CD4-positive, alpha-beta T cell treated with Interleukin-1 beta for 1 hour (primary cell): ENCODE data around the gene CCDC102B.
"Not testable (repeated sequence)": the region's sequence is repeated elsewhere in the genome, so short reads cannot be mapped to it uniquely, and the experiment has no call there.

Source experiments
- DNase-seq, 2 donors: peaks; one replicate each; pipeline ENCODE4 v3.0.0-alpha.2; 2020 to 2022

The CCDC102B gene

DNA sequence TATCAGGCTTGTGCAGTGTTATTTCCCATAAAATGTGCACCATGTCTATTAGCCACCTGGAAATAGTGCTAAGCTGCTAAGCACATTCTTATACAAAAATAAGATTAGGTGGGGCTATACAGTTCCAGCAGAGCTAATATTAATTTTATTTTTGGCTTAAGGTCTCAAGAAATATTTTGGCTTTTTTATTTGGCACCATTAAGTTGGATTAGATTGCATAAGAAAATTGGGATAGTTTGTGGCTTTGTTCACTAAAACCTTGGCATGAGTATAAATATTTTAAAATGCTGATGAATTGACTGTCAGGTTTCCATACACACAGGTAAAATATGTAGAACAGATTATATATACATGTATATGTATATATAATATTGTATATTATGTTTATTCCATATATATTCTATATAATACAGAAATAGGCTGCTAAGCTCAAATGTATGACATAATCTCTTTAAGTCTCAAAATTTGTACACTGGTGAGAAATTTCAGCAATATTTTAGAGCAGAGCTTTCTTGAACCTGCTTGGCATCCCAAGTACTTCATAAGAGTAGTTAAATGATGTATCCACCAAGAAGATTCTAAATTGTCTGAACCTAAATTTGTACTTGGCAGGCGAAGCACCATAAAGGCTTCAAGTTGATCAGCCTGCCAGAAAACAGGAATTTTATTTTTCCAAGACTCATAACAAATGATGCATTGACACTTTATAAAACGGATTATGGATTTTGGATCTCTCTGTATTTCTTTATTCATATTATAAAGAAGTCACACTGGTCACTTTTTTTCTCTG lies 32.6 kb downstream of the CCDC102B start:
- no peak for DNase-seq

DNA sequence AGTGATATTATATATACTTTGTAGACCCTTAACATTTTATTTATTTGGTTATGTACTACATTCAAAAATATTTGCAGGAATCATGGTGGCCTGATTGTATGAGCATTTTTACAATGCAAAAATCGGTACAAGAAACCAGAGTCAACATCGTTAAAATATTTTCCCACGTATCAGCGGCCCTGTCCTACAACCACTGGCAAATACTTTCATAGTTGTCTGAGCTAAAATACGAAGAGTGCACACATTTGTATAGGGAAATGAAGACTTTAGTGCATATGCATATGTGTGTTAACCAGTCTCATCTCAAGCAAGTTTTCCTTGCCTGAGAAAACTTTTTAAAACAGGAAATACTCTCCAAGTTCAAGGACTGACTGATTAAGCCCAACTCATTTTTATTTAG lies 35.9 kb downstream of the CCDC102B start:
- DNase-seq, result no peak

DNA sequence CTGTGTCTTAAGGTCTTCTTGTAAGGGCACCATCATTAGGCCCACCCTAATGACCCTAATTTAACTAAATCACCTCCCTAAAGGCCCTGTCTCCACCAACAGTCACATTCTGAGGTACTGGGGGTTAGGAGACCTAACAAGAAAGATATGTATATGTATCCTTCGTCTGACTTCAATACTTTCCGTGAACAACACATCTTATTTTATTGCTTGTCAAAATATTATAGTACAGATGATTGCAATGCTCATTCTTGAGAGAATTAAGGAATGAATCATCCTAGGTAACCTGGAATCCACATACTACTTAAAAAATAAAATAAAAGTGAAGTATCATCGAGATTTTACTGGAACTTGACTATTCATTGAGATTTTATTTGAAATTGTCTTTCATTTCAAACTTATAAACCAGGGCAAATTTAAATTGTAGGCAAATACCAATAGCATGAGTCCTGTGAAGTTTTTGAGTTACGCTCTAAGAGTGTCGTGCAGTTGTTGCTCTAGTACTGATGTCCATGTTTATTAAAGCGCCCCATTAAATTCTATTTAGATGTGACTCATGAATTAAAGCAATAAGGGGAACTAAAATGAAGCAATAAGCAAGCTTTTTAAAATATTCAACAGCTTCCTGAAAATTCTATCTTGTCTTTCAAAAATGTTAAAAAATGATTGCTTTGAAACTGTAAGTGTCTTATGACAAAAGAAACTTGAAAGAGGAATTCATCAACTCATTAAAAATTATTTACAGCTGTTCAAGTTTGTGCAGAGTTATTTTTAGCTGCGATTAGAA lies 40.0 kb downstream of the CCDC102B start:
- DNase-seq, result no peak

DNA sequence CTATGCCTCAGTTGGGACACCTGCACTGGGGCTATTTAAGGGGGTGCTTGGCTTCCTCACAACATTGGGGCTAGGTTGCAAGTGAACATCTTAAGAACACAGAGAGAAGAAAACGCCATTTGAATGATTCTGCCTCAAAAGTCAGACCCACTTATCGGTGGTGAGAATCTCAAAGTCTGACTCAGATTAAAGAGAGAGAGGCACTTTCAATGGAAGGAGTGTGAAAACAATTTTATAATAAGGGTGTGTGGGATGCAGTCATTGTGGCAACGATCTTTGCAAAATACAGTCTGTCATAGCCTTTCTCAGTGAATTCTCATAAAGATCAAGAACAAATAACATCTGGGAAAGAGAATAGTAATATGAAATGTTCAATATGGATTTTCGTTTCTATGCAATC lies 41.8 kb downstream of the CCDC102B start:
- DNase-seq, result no peak

DNA sequence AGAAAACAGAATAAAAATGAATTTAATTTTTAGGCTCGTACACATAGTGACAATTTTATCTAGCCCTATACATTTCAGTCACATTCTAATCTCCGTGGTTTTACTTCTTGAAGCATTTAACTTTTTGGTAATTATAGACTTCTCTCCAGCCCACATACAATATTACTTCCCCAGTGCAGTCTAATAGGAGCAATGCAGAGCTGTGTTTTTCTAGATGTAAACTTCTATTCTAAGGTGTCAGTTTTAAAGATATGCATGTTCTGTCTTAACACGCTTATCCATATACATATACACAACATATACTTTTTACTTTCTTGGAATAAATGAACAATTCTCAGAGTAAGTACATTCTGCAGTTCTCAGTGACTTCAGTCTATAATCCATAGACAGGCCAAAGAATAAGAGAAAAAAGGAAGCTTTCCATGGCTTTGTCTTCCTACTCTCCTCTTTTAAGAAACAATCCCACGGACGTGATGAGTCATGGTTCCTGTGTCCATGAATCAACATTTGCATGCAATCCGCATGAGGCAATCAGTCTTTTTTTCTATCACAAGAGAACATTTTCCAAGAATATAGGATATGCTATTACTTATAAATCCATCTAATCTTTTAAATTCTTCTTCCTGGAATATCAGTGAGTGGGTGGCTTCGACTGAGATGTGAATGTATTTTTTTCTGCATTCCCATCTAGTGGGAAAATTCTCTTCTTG lies 42.8 kb downstream of the CCDC102B start:
- DNase-seq, result peak in 1 of 2 donors; percentile 1

DNA sequence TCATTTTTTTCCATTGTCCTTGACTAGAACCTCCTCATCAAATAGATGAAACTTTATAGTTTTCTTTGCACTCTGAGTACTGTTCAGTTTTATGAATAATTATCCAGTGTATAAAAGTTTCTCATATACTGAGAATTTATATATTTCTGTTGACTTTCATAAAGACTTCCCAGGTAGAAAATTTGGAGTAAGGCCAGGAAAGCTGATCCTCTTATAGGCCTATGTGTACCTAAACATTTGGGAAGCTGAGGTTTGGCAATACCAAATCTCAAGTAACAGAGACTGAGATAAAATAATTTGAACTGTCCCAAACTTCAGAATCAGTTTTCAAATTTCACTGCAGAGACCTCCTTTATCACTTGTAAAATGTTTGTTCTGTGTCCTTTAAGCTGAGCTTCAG lies 43.4 kb downstream of the CCDC102B start:
- DNase-seq, result no peak

DNA sequence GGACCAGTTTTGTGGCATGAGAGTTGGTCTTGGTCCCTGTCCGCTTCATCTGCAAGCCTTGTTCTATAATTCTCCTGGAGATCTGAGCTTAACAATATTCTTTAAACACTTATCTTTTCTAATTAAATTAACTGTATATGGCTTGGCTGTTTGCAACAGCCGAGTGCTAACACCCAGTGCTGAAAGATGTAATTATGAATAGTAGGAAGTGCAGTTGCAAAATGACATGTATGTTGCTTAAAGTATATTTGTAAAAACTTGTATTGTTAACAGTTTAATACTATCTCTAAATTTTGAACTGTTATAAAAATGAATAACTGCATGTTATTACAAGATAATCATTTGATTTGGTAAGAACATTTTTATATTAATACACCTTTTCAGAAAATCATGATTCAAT lies 45.1 kb downstream of the CCDC102B start:
- no peak for DNase-seq

DNA sequence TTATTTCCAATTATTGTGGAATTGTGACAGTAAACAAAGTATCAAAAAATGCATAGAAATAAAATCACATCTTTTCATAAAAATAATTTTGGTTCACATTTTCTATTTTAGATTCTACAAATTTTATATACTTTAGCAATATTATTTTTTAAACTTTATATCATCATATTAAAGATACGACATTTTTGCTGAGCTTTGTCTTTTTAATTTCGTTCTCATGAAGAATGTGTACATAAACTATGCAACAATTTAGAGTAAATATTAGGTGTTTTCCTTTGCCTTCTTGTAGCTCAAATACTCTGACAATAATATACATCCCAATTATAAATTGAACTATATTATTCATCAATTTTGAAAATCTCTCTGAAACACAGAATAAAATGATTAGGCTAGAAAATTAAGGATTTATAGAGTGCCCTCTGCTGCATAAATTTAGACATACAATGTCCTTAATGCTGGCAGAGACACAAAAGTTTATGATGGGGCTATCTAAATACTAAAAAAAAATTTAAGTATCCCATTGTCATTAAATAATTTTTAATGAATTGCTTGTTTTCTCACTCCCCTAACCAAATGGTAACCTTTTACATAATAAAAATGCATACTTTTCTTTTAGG lies 45.7 kb downstream of the CCDC102B start:
- no peak for DNase-seq

DNA sequence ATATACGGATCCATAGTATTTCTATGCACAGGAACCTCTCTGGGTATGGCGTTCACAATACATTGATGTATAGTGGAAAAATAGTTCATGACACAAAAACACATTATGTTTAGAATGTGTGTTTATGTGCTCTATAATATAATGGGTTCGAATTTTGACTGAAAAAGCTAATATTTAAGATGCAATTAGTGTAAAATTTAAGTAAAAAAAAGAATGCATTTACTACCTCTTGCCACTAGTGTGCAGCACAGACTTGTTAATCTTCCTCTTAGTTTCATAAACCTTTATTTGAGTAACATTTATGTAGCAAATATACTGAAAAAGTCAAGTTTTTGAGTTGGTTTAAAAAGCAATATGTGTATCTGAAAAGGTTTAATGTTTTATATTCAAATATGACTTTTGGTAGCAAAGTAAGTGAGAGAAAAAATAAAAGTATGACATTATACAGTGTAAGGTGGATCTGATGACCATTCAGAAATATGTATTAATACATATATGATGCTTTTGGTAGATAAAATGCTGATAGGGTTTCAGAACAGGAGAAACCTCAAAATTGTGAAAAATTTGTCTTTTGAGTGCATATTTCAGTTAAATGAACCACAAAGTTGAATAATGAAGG lies 49.4 kb downstream of the CCDC102B start:
- peak in 1 of 2 donors; percentile 6 for DNase-seq

DNA sequence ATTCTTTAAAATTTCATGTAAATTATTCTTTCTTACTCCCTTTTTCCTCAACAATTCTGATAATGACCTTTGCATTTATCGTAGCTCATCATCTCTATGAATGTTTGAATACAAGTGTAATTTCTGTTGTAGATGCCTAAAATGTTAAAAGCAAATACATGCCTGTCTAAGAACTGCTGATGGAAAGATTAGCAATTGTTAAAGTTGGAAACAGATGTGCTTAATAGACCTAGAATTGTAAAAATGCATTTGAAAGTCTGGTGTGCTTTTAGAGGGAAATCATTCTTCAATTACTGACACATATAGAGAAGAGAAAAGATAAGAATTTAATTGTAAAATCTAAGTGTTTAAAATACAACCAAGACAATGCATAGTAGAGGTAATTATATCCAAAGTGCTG lies 50.4 kb downstream of the CCDC102B start:
- DNase-seq, result no peak

DNA sequence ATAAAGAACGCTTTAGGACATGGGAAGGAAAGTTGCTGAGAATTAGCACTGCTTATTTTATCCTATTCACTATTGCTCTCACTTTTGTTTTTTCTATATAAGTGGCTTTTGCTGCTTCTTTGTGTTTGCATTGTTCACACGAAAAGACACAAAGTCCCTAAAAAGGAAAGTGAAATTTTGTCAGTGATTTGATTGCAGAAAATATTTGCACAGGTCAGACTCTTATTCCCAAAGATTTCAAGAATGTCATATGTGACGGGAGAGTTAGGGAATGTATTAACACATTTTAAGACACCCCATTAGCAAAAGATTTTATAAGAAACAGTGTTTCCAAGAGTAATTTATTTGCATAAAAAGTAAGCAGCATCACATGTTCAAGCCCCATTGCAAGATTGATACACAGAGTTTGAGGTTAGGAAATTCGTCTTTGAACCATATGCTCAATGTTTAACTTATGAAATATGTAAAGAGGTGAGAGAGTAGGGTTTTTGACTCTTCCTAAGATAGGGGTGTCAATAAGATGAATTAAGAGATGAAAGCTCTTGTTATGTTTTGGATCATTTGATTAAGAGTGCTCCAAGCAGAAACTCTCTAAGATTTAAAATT lies 57.0 kb downstream of the CCDC102B start:
- no peak for DNase-seq

DNA sequence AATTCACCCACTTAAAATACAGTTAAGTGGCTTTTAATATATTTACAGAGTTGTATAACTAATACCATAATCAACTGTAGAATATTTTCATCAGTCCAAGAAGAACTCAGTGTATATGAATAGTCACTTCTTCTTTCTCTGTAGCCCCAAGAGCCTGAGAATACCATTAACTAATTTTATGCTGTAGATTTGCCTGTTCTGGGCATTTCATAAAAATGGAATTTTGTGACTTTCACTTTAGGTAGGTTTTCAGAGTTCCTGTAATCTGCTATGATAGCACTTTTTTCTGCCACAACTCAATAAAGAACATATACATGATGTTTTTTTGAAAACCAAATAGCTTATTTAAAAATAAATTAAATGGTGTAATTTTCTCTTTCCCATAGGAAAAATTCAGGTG lies 57.6 kb downstream of the CCDC102B start:
- no peak for DNase-seq

DNA sequence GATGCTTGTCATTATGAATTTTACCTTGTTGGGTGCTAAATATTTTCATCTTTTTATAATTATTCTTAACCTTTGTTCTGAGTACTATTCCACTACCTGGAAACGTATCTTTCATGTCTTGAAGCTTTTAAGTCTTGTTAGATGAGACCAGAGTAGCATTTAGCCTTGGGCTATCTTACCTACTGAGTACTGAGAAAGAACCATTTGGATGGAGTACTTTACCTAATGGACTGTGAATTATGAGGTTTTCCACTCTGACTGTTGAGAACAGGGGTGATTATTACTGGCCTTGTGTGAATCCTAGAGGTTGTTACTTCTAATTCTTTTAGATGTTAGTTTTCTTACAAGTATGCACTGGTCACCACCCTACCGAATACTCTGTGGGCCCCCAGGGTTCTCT lies 63.5 kb downstream of the CCDC102B start:
- DNase-seq, result no peak

DNA sequence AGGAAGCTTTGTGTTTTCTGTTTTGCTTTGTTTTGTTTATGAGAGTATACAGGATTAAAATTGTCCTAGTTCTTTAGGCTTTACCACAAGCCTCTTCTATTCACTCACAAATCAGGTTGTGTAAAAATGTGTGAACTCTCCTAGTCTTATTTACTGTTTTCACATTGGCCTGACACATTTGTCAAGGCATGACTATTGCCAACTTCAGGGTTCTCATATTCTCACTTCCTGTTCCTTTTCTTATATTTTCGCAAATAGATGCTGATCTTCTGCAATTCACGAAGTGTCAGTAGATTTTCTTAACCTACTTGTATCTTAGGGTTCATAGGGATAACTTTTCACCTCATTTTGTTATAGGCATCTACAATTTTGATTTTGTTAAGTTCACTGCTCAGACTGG lies 67.1 kb downstream of the CCDC102B start:
- no peak for DNase-seq

DNA sequence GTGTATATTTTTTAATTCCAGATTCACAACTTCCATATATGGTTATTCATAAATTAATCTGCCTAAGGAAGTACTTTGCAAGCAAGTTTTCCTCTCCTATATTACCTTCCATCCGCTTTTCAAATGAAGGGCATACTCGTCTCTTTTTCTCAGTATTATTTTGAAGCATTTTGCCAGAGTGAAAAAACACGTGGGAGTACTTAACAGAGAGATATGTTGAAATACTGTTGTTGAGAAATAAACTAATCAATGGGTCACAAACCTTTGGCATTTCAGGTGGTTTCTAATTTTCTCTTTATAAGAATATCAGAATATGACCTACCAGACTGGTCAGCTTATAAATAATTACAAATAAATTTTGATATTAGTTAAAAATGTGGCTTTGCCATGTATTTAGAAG lies 67.6 kb downstream of the CCDC102B start:
- no peak for DNase-seq

DNA sequence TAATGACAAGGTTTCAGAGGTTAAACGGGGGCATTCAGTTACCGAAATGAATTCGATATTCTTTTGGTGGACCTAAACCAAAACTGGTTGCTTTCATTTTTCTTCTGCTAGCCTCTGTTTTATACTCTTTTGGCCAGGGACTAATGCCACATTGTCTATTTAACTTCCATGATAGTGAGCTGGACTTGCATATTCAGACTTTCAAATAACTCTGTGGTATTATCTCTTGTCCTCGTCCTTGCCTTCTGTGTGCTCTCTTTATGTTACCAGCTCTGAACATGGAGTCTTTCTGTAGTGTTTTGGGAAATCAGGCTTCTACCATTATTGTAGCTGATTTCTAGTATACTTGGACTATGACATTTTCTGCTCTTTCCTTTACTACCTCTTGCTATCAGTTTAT lies 75.1 kb downstream of the CCDC102B start:
- no peak for DNase-seq

DNA sequence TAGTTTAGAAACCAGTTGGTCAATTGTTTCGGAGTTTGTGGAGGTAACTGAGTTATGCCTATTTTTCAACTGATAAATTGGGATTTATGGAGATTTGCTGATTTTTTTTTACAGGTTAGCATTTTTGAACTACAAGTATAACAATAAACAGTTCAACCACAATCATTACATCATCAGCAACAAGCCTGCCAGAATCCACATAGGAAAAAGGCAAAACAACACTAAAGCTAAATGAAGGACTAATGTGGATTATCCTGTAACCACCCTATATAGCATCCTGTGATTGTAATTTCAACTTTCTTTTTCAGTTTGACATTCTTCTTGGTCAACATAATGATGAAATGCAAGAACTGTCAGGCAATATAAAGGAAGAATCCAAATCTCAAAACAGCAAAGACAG lies 76.5 kb downstream of the CCDC102B start:
- no peak for DNase-seq

DNA sequence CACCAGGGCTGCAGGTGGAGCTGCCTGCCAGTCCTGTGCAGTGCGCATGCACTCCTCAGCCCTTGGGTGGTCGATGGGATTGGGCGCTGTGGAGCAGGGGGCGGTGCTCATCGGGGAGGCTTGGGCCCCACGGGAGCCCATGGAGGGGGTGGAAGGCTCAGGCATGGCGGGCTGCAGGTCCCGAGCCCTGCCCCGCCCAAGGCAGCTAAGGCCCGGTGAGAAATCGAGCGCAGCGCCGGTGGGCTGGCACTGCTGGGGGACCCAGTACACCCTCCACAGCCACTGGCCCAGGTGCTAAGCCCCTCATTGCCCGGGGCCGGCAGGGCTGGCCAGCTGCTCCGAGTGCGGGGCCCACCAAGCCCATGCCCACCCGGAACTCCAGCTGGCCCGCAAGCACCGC lies 82.1 kb downstream of the CCDC102B start:
- not testable (repeated sequence) for DNase-seq

DNA sequence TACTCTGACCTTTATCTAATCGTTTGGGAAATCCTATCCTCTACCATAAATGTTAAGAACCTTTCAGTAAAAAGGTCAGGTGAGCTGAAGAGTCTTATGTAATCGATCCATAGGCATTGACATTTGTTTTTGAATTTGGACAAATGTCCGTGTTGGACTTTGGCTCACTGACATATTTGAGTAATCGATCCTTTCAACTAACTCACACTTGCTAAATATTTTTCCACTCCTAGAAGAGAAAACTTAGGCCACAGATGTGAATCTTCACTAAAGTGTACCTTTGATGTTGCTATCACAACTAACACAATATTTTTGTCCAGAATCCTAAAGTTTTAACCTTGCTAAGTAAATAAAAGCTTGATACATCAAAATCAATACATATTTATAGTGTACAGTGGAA lies 89.5 kb downstream of the CCDC102B start:
- DNase-seq, result no peak

DNA sequence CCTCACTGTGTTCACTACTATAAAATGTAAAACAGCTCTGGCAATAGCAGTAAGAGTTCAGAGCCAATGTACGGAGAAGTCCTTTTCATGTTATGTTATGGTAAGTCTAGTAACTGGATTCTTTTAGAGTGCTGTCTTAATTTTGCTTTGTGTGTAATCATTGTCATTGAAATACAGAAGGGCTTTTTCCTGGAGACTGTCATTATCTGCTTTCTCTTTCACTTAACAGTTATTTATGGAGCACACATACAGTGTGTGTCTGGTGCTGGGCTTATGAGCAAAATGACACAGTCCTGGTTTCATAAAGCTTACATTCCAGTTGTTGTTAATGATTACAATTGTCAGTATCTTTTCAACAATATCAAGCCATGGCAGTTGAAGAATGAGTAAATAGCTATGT lies 95.5 kb downstream of the CCDC102B start:
- no peak for DNase-seq

DNA sequence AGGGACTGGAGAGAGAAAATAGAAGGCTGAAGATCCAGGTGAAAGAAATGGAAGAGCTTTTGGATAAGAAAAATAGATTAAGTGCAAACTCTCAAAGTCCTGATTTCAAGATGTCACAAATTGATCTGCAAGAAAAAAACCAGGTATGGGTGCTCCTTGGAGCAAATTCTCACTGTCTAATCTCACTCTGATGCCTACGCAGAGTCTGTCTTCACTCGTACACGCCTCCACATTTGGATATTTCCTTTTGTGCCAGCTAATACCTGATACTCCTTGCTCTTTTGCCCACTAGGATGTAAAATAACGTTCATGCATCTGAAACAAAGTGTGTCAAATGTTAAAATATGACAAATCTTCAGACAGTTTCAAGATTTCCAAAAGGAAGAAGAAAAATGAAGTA lies 99.4 kb downstream of the CCDC102B start:
- no peak for DNase-seq

DNA sequence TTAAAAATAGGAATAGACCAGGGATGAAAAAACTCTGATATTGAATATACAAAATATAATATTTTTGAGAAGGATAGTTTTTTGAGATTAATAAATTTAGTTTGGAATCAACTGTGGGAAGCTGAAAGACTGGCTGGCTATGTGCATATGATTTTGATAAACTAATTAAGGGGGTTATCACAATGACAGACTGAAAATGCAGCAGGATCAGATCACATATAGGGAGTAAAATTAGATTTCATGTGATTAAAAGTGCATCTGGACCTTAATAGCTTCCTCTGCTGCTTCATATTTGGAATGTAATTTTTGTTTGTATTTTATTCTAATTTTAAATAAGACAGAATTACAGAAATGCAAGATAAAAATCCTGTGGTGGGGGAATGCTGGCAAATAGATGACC lies 111.7 kb downstream of the CCDC102B start:
- DNase-seq, result no peak
